Stimulated activated CD8-positive, alpha-beta memory T cell treated with anti-CD3 and anti-CD28 coated beads, Interleukin-15, amount 100 ng/mL, for 1 hour (primary cell): Measurements from ENCODE around the gene MSL1.
A peak's percentile ranks its signal among the peaks of the same experiment; 100 is the strongest.

ENCODE experiments used
- DNase-seq: peaks from one replicate; pipeline ENCODE4 v3.0.0-alpha.2; 2020; ENCODE audit warnings: low read depth

MSL1 gene

GRCh38 chr17:40090237-40091119, 31.3 kb upstream of the MSL1 start:
- no peak for DNase-seq

DNA sequence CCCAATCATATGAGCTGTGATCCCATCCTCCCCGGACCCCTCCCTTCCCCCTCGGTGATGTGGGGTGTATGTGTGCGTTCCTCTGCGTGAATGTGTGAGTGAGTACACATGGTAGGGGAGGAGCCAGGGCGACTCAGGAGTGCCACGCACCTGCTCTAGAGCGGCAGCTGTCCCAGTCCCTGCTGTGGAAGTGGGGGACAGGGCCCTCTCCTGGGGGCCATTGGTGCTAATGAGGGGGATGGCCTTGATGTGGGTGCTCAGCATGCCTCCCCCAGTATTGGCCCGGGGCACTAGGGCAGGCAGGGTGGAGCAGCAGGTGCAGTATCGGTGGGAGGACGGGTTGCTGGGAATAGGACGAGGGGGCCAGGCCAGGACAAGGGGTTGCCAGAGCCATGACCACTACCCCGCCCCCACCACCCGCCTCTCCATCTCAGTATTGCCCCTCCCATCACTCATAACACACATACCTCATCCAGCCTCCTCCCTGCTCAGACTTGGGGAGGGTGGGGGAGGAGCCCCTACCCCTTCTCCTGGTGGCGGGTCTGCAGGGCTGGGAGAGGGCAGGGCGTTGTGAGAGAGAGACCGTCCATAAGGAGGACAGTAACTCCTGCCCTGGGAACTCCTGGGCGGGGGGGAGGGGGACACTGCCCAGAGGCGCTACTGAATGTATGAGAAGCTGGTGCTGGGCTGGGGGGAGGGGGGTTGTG, 29.9 kb upstream of the MSL1 start:
- no peak for DNase-seq

GRCh38 chr17:40092581-40092980, 29.2 kb upstream of the MSL1 start:
- no peak for DNase-seq

DNA sequence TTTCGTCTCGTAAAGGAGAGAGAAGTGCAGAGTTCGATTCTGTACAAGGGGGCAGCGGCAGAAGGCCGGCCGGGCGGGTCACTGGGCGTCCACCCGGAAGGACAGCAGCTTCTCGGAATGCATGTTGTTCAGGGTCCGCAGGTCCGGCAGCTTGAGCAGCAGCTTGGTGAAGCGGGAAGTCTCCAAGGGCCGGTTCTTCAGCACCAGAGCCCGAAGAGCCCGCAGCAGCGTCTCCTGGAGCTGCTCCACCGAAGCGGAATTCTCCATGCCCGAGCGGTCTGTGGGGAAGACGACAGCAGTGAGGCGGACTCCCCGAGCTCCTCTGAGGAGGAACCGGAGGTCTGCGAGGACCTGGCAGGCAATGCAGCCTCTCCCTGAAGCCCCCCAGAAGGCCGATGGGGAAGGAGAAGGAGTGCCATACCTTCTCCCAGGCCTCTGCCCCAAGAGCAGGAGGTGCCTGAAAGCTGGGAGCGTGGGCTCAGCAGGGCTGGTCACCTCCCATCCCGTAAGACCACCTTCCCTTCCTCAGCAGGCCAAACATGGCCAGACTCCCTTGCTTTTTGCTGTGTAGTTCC, 28.7 kb upstream of the MSL1 start:
- no peak for DNase-seq

GRCh38 chr17:40093580-40094201, 28.1 kb upstream of the MSL1 start:
- no peak for DNase-seq

DNA sequence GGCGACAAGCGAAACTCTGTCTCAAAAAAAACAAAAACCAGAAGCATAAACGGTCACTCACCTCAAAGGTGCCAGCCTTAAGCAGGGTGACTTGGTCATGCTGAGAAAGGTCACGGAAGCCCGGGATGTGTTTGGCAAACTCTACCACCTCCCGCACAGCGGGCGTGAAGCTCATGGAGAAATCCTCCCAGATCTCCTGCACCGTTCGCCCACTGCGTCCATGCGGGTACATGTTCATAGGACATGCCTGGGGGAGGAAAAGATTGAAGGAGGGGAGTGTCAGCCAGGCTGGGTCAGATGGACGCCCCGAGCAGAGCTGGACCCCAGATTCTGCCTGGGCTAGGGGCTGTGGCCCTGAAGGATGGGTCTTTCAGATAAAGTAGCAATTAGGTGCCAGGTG, 26.9 kb upstream of the MSL1 start:
- DNase-seq = no peak

- DNase-seq = no peak
Measured at GRCh38 chr17:40095351-40095943, 26.3 kb upstream of the MSL1 start.

- DNase-seq = peak; percentile 51
Measured at GRCh38 chr17:40095944-40096791, 25.6 kb upstream of the MSL1 start.

- no peak for DNase-seq
Measured at GRCh38 chr17:40097087-40097486, 24.7 kb upstream of the MSL1 start.

DNA sequence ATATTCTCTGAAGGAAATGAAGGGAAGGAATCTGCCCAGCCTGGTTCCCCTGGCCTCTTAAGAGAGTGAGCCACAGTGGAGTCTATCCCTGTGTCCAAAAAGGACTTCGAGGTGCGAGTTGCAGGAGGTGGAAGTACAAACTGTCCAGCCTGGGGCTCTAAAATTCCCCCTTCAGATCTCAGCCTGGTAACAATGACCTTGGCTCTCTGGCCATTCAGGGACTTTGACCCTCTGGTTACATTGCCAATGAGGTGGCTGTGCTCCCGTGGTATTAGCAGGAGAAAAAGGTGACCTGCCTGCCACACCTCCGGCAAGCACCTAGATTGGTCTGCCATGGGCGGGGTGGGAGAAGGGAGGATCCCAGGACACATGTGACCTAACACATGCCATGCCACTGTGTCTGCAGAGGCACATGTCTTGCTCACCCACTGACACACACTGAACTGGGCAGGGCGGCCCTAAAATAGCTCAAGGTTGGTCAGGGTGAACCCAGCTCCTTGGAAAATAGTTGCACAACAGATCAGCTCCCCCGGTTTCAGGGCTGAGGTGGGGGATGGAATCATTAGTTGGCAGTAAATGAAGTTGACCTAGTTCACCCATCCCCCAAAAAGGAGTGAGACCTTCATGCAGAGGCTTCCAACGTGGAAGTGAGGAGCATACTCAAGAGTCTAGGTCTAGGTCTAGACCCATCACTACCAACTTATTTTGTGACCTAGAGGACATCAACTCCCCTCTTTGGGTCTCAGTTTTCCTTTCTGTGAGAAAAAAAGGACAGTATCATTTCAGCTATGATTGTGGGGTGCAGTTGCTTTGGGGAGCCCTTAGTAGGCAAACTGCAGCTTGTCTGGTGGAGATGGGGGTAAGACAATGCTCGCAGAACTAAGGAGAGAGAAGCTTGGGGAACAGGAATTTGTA, 23.6 kb upstream of the MSL1 start:
- DNase-seq = no peak

DNA sequence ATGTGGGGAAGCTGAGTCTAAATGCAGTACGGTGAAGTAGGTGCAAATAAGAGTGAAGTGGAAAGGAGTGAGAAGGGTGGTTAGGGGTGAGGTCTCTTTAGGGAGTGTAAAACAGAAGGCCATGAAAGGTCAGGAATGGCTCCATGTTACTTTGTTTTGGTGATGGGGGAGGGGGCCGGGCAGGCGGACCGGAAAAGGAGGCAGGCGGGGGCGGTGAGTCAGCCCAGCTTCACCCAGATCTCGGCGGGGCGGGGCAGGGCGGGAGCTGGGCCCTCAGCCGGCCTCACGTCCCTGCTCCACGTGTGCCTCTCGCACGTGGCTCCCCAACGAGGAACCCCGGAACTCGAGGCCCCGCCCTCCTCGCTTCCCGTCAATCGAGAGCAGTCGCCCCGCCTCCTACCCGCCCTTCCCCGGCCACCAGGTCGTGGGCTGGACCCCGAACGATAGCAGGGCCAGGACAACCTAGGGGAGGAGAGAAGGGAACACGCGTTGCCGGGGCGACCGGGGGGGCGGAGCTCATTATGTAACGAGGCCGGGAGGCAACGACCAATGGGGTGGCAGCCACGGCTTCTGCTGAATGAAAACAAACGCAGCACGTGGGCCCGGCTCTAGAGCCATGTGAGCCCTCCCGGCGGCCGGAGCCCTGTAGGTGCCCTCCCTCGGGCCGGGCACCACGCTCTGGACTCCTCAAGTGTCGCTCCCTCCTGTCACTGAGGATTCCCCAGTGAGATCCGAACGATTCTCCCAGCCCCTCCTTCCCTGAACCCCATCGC, 22.7 kb upstream of the MSL1 start:
- DNase-seq = peak; percentile 97

- no peak for DNase-seq
Measured at GRCh38 chr17:40099619-40100418, 22.0 kb upstream of the MSL1 start.

DNA sequence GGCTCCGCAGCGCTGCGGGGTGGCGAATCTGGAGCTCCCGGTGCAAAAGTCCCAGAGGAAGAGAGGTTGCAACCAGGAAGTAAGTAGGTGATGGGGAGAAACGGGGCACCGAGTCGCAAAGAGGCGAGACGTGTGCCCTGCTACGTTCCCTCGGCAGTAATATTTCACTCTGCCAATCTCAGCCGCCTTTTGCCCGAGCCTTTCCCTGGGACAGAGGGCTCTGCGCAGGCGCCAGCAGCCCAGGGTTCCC, 21.4 kb upstream of the MSL1 start, which contains the start of gene NR1D1:
NR1D1 (minus strand) TSS at position 171 of the 250 bp plus-strand sequence. CDS start 495 bp downstream, outside the sequence.
- DNase-seq = no peak

- peak; percentile 71 for DNase-seq
Measured at GRCh38 chr17:40100669-40101366, 21.0 kb upstream of the MSL1 start.

DNA sequence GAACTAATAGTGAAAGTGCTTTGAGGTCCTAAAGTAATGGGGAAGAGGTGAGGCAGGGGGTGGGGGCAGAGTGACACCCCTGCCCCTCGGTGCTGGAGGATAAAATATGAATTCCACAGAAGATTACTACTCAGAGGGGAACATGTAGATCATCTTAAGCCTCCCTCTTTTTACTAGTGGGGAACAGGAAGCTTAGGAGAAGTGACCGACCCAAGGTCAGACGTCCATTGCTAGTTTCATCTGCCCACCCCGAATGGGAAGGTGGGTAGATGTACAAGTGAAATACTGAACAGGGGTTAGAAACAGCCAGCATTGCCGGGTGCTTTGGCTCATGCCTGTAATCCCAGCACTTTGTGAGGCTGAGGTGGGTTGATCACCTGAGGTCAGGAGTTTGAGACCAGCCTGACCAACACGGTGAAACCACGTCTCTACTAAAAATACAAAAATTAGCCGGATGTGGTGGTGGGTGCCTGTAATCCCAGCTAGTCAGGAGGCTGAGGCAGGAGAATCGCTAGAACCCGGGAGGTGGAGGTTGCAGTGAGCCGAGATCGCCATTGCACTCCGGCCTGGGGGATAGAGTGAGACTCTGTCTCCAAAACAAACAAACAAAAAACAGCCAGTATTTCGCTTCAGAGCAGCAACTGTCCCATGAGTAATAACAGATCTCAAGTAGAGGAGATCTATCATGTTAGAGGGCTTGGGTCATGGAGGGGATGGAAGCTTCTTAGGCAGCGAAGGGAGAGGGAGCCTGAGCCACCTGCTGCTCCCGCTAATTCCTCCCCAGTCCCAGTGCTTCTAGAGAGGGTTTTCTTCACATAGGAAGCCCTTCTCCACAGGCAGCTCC, 20.2 kb upstream of the MSL1 start:
- no peak for DNase-seq

DNA sequence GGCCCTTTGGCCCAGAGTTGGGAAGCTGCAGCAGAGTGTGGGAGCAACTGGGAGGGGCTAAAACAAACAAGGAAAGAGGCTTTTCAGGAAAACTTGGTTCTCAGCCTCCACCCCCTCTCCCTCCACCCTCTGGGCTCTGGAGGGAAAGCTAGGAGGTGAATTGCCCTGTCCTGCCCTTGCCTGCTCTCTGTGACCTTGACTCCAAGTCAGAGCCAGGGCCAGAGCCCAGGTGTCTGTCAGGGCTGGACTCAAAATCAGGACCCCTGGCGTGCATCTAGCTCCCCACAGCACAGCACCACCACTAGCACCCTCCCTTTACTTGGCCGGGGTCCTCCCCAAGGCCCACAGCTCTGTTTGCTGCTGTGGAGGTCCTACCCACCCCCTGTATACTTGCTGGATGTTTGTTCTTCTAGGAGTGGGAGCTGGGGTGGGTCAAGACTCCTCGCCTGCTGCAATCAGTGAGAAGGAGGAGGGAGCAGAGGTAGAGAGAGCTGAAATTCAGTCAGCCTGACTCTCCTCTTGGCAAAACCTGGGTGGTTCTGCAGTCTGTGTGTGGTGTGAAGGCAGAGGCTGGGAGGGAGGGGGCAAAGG, 18.6 kb upstream of the MSL1 start:
- DNase-seq = no peak

GRCh38 chr17:40103688-40104087, 18.1 kb upstream of the MSL1 start:
- DNase-seq = no peak
